Dedifferentiated amniotic fluid mesenchymal stem cell (primary cell): ENCODE results near the gene ZBTB1.
"Not testable (repeated sequence)": the region's sequence is repeated elsewhere in the genome, so short reads cannot be mapped to it uniquely, and the experiment has no call there.

Experiments used
- DNase-seq: peaks from one replicate; pipeline ENCODE4 v3.0.0-alpha.2; 2016; ENCODE audit errors: extremely low spot score

Gene ZBTB1

DNA sequence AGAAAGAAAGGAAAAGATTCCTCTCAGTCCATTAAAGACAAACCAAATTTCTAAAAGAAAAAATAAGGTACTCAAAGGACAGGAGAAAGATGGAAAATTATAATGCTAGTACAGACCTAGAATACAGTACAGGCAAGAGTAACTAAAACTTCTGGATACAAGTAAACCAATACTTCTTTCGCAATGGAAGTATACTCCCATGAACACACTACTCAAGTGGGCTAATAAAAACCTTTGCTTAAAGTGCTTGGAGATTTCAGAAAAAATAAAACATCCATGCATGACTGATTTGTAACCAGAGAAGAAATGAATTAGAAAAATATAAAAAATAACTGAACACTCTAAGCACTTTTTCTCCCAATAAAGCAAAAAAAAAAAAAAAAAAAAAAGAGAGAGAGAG, 4.5 kb upstream of the ZBTB1 start:
- DNase-seq = no peak

- no peak for DNase-seq
Observed at GRCh38 chr14:64501411-64502171, 3.0 kb upstream of the ZBTB1 start.

DNA sequence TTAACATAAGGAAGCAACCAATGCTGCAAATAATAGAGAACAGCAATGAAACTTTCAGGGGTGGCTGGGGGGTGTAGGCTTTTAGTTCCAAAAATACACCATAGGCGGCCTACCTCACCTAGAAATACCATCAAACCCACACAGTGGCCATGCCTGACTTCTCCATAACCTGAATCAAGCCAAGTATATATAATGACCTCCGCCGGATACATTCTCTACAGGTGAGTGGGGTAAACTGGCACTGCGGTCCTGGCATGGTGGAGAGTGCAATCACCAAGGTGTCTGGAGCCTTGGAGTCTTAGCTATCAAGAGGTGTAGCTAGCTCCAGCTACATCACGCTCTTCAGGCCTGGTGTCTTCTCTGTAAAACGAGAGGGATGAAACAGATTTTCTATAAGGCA, 2.1 kb upstream of the ZBTB1 start:
- DNase-seq = no peak

GRCh38 chr14:64502887-64503433, 1.6 kb upstream of the ZBTB1 start:
- DNase-seq = no peak

- peak; percentile 88 for DNase-seq
Observed at GRCh38 chr14:64503434-64504309, 898 bp upstream of the ZBTB1 start, which contains the start of gene ZBTB25. Gene ZBTB25, minus strand, starts transcription at chr14:64503838. Its CDS starts 13,305 bp downstream, at chr14:64490533.

GRCh38 chr14:64504897-64505794, 576 bp downstream of the ZBTB1 start:
- DNase-seq = peak; percentile 84

- no peak for DNase-seq
Observed at GRCh38 chr14:64506721-64507120, 2.2 kb downstream of the ZBTB1 start.

- DNase-seq = no peak
Observed at GRCh38 chr14:64507376-64508156, 3.0 kb downstream of the ZBTB1 start.

GRCh38 chr14:64508215-64508776, 3.7 kb downstream of the ZBTB1 start:
- no peak for DNase-seq

- no peak for DNase-seq
Observed at GRCh38 chr14:64509036-64509435, 4.5 kb downstream of the ZBTB1 start.

DNA sequence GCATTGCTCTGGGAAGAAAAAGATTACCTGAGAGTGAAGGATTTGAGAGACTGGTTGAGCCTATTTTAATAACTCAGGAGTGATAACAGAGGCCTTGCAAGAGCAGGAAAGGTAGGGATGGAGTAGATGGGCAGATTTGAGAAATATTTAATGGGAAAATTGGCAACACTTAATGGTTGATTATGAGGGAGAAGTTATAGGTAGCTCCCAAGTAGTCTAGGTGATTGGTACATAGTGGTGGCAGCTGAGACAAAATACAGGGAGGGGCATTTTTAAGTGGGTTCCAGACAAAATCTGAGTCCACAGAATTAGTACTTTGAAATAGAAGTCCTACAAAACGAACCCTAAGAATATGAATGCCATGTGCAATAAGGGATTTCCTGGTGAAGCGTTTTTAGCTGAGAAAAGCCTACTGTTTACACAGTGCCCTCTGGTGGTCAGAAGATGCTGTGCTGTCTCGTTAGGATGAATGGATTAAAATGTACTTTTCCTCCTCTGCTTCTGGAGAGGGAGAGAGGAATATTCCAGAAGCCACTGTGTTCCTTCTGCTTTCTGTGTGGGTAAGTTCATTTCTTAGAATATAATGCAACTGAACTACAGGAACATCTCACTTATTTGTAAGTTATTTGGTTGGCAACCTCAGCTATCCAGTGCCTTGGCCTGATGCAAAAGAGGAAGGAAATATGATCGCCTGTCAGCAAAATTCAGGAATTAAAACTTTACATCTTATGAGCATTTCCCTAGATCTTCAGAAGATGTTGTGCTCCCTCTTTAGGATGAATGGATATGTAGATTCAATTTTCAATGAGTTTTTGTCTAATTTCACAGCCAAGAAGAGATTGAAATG, 6.5 kb downstream of the ZBTB1 start:
- peak; percentile 48 for DNase-seq

- DNase-seq = no peak
Observed at GRCh38 chr14:64513271-64513670, 8.7 kb downstream of the ZBTB1 start.

DNA sequence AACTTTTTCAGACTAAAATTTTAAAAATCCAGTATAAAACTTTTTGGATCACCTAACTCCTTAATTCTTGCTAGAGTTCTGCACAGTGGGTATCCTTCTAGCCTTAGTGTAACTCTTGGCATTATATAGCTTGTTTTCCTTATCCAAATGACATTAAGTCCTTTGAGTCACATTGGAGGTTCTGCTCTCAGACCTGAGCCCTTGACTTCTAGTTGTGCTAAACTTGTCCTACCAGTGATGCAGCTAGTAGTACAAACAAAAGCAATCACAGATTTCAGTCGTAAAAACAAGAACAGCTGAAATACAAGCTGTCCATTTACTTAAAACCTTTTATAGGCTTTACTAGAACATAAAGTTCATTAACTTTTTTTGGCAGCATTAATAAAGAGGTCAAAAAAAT, 10.5 kb downstream of the ZBTB1 start:
- no peak for DNase-seq

DNA sequence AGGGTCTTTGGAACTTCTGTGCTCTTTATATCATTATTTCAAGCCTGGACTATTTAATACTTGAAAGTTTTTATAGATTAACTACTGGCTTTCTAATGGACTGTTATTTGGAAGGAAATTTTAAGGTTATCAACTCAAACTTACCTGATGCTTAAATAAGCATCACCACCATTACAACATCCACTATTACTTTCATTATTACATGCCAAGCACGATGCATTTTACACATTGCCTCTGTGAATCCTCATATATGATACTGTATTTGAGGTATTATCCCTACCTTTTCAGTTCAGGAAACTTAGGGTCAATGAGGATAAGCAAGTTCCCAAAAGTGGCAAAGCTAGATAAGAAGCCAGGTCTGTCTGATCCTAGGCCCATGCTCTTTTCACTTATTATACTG, 12.4 kb downstream of the ZBTB1 start:
- DNase-seq = no peak

DNA sequence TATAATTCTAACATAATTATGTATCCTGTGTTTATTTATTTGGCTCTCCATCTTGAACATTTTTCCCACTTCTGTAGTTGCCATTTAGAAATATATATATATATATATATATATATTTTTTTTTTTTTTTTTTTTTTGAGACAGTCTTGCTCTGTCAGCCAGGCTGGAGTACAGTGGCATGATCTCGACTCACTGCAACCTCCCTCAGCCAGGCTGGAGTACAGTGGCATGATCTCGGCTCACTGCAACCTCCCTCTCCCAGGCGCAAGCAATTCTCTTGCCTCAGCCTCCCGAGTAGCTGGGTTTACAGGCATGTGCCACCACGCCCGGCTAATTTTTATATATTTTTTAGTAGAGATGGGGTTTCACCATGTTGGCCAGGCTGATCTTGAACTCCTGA, 13.1 kb downstream of the ZBTB1 start:
- not testable (repeated sequence) for DNase-seq

GRCh38 chr14:64518229-64518628, 13.7 kb downstream of the ZBTB1 start:
- DNase-seq = no peak

- DNase-seq = no peak
Observed at GRCh38 chr14:64520699-64521098, 16.1 kb downstream of the ZBTB1 start.

DNA sequence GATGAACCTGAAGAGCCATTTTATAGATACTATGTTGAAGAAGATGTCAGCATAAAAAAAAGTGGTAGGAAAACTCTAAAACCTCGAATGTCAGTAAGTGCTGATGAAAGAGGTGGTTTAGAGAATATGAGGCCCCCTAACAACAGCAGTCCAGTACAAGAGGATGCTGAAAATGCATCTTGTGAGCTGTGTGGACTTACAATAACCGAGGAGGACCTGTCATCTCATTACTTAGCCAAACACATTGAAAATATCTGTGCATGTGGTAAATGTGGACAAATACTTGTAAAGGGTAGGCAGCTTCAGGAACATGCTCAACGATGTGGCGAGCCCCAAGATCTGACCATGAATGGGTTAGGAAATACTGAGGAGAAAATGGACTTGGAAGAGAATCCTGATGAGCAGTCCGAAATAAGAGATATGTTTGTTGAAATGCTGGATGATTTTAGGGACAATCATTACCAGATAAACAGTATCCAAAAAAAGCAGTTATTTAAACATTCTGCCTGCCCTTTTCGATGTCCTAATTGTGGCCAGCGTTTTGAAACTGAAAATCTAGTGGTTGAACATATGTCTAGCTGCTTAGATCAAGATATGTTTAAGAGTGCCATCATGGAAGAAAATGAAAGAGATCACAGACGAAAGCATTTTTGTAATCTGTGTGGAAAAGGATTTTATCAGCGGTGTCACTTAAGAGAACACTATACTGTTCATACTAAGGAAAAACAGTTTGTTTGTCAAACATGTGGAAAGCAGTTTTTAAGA, 18.2 kb downstream of the ZBTB1 start:
- DNase-seq = no peak

GRCh38 chr14:64525354-64525753, 20.8 kb downstream of the ZBTB1 start:
- no peak for DNase-seq
